HEK293 (cell line): Measurements from ENCODE around the gene NISCH.

Source experiments
- IKZF3 ChIP-seq: fragments of 450-650 bp; IDR thresholded peaks from 2 replicates; pipeline ENCODE4 v1.5.0; 2018; ENCODE audit warnings: missing biosample characterization, mild to moderate bottlenecking, missing genetic modification characterization, moderate library complexity
- MEIS1 ChIP-seq: sonication (generic); formaldehyde crosslinking; IDR thresholded peaks from 2 replicates; pipeline ENCODE4 v1.8.1; 2022; ENCODE audit warnings: missing genetic modification reagents, mild to moderate bottlenecking, borderline replicate concordance
- ZBTB17 ChIP-seq: fragments of 450-650 bp; formaldehyde crosslinking; IDR thresholded peaks from 2 replicates; pipeline ENCODE4 v1.5.1; 2016; ENCODE audit warnings: missing biosample characterization, missing genetic modification characterization
- ZBTB8A ChIP-seq: fragments of 450-650 bp; formaldehyde crosslinking; IDR thresholded peaks from 2 replicates; pipeline ENCODE4 v1.5.1; 2016; ENCODE audit warnings: missing biosample characterization, missing genetic modification characterization
- ZNF112 ChIP-seq: fragments of 450-650 bp; formaldehyde crosslinking; IDR thresholded peaks from 2 replicates; pipeline ENCODE4 v1.5.0; 2017; ENCODE audit warnings: missing biosample characterization, missing genetic modification characterization
- ZNF133 ChIP-seq: fragments of 450-650 bp; formaldehyde crosslinking; IDR thresholded peaks from 2 replicates; pipeline ENCODE4 v1.5.1; 2016; ENCODE audit warnings: missing biosample characterization, missing genetic modification characterization
- ZNF174 ChIP-seq: fragments of 450-650 bp; formaldehyde crosslinking; IDR thresholded peaks from 2 replicates; pipeline ENCODE4 v1.5.0; 2017; ENCODE audit warnings: missing biosample characterization, mild to moderate bottlenecking, missing genetic modification characterization
- ZNF175 ChIP-seq: fragments of 450-650 bp; formaldehyde crosslinking; IDR thresholded peaks from 2 replicates; pipeline ENCODE4 v1.5.1; 2016; ENCODE audit warnings: missing biosample characterization, missing genetic modification characterization
- ZNF2 ChIP-seq: fragments of 450-650 bp; formaldehyde crosslinking; IDR thresholded peaks from 2 replicates; pipeline ENCODE4 v1.5.1; 2016; ENCODE audit warnings: missing biosample characterization, missing genetic modification characterization
- ZNF214 ChIP-seq: fragments of 450-650 bp; formaldehyde crosslinking; IDR thresholded peaks from 2 replicates; pipeline ENCODE4 v1.5.1; 2017; ENCODE audit warnings: missing biosample characterization, mild to moderate bottlenecking, missing genetic modification characterization, borderline replicate concordance
- ZNF335 ChIP-seq: fragments of 450-650 bp; formaldehyde crosslinking; conservative IDR thresholded peaks from 2 replicates; pipeline ENCODE4 v1.5.1; 2016; ENCODE audit warnings: missing biosample characterization, missing genetic modification characterization
- ZNF473 ChIP-seq: fragments of 450-650 bp; formaldehyde crosslinking; IDR thresholded peaks from 2 replicates; pipeline ENCODE4 v1.5.1; 2017; ENCODE audit warnings: missing biosample characterization, missing genetic modification characterization
- ZNF561 ChIP-seq: fragments of 450-650 bp; IDR thresholded peaks from 2 replicates; pipeline ENCODE4 v1.5.1; 2018; ENCODE audit warnings: missing biosample characterization, missing genetic modification characterization, borderline replicate concordance
- ZNF580 ChIP-seq: fragments of 450-650 bp; formaldehyde crosslinking; IDR thresholded peaks from 2 replicates; pipeline ENCODE4 v1.5.1; 2016; ENCODE audit warnings: missing biosample characterization, missing genetic modification characterization
- ZNF596 ChIP-seq: fragments of 450-650 bp; IDR thresholded peaks from 2 replicates; pipeline ENCODE4 v1.5.0; 2018; ENCODE audit warnings: missing biosample characterization, mild to moderate bottlenecking, missing genetic modification characterization, moderate library complexity
- ZNF623 ChIP-seq: fragments of 450-650 bp; formaldehyde crosslinking; IDR thresholded peaks from 2 replicates; pipeline ENCODE4 v1.5.1; 2016; ENCODE audit warnings: missing biosample characterization, missing genetic modification characterization
- ZNF629 ChIP-seq: fragments of 450-650 bp; formaldehyde crosslinking; IDR thresholded peaks from 2 replicates; pipeline ENCODE4 v1.5.1; 2017; ENCODE audit warnings: missing biosample characterization, missing genetic modification characterization
- ZNF658 ChIP-seq: fragments of 450-650 bp; formaldehyde crosslinking; IDR thresholded peaks from 2 replicates; pipeline ENCODE4; 2016; ENCODE audit warnings: missing biosample characterization, missing genetic modification characterization
- ZNF768 ChIP-seq: fragments of 450-650 bp; formaldehyde crosslinking; IDR thresholded peaks from 2 replicates; pipeline ENCODE4 v1.5.1; 2018; ENCODE audit warnings: missing biosample characterization, mild to moderate bottlenecking, missing genetic modification characterization
- ZNF777 ChIP-seq: fragments of 450-650 bp; formaldehyde crosslinking; IDR thresholded peaks from 2 replicates; pipeline ENCODE4 v1.5.1; 2017; ENCODE audit warnings: missing biosample characterization, missing genetic modification characterization, borderline replicate concordance
- ZNF792 ChIP-seq: fragments of 450-650 bp; formaldehyde crosslinking; IDR thresholded peaks from 2 replicates; pipeline ENCODE4 v1.5.1; 2016; ENCODE audit warnings: missing biosample characterization, missing genetic modification characterization
- ZSCAN16 ChIP-seq: fragments of 450-650 bp; formaldehyde crosslinking; IDR thresholded peaks from 2 replicates; pipeline ENCODE4 v1.5.1; 2016; ENCODE audit warnings: missing biosample characterization, missing genetic modification characterization
- ZSCAN18 ChIP-seq: fragments of 450-650 bp; formaldehyde crosslinking; IDR thresholded peaks from 2 replicates; pipeline ENCODE4 v1.5.1; 2016; ENCODE audit warnings: missing biosample characterization, missing genetic modification characterization
- ZSCAN23 ChIP-seq: fragments of 450-650 bp; formaldehyde crosslinking; IDR thresholded peaks from 2 replicates; pipeline ENCODE4 v1.5.1; 2016; ENCODE audit warnings: missing biosample characterization, missing genetic modification characterization
- TF ChIP-seq, protein P1 (sequence below): fragments of 450-650 bp; formaldehyde crosslinking; IDR thresholded peaks from 2 replicates; pipeline ENCODE4 v1.5.1; 2016; ENCODE audit warnings: missing biosample characterization, missing genetic modification characterization
- TF ChIP-seq, protein P2 (sequence below): fragments of 450-650 bp; IDR thresholded peaks from 2 replicates; pipeline ENCODE4 v1.5.1; 2018; ENCODE audit warnings: missing biosample characterization, missing genetic modification characterization
- TF ChIP-seq, protein P3 (sequence below): fragments of 450-650 bp; formaldehyde crosslinking; IDR thresholded peaks from 2 replicates; pipeline ENCODE4 v1.5.1; 2016; ENCODE audit warnings: missing biosample characterization, missing genetic modification characterization
- TF ChIP-seq, protein P4 (sequence below): fragments of 450-650 bp; formaldehyde crosslinking; IDR thresholded peaks from 2 replicates; pipeline ENCODE4; 2016; ENCODE audit warnings: missing biosample characterization, missing genetic modification characterization
- TF ChIP-seq, protein P5 (sequence below): fragments of 450-650 bp; formaldehyde crosslinking; IDR thresholded peaks from 2 replicates; pipeline ENCODE4 v1.5.1; 2017; ENCODE audit warnings: missing biosample characterization, missing genetic modification characterization
- TF ChIP-seq, protein P6 (sequence below): fragments of 450-650 bp; formaldehyde crosslinking; IDR thresholded peaks from 2 replicates; pipeline ENCODE4 v1.5.1; 2016; ENCODE audit warnings: missing biosample characterization, missing genetic modification characterization

NISCH gene

GRCh38 chr3:52456169-52456799 is 880 bp downstream of the NISCH start (continued):
- TF ChIP-seq ZSCAN16: no peak
- TF ChIP-seq, protein P1, sequence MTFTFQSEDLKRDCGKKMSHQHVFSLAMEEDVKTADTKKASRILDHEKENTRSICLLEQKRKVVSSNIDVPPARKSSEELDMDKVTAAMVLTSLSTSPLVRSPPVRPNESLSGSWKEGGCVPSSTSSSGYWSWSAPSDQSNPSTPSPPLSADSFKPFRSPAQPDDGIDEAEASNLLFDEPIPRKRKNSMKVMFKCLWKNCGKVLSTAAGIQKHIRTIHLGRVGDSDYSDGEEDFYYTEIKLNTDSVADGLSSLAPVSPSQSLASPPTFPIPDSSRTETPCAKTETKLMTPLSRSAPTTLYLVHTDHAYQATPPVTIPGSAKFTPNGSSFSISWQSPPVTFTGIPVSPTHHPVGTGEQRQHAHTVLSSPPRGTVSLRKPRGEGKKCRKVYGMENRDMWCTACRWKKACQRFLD (tag by site-specific recombination): no peak
- TF ChIP-seq ZNF580: no peak
- peak; percentile 93 for TF ChIP-seq ZBTB17 (tag by site-specific recombination)
- TF ChIP-seq ZNF133: no peak
- TF ChIP-seq ZNF561 (tag by site-specific recombination): no peak
- no peak for TF ChIP-seq ZNF2
- no peak for TF ChIP-seq ZNF473 (tag by site-specific recombination)
- no peak for TF ChIP-seq ZNF112 (tag by site-specific recombination)
- no peak for TF ChIP-seq ZNF596 (tag by site-specific recombination)
- TF ChIP-seq ZNF777 (tag by site-specific recombination): no peak
- TF ChIP-seq ZBTB8A (tag by site-specific recombination): no peak
- no peak for TF ChIP-seq ZNF214 (tag by site-specific recombination)
- no peak for TF ChIP-seq ZNF629
- no peak for TF ChIP-seq MEIS1 (CRISPR knock-in tag)
- TF ChIP-seq IKZF3 (tag by site-specific recombination): no peak
- no peak for TF ChIP-seq ZNF658
- TF ChIP-seq, protein P2, sequence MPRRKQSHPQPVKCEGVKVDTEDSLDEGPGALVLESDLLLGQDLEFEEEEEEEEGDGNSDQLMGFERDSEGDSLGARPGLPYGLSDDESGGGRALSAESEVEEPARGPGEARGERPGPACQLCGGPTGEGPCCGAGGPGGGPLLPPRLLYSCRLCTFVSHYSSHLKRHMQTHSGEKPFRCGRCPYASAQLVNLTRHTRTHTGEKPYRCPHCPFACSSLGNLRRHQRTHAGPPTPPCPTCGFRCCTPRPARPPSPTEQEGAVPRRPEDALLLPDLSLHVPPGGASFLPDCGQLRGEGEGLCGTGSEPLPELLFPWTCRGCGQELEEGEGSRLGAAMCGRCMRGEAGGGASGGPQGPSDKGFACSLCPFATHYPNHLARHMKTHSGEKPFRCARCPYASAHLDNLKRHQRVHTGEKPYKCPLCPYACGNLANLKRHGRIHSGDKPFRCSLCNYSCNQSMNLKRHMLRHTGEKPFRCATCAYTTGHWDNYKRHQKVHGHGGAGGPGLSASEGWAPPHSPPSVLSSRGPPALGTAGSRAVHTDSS (tag by site-specific recombination): no peak
- TF ChIP-seq, protein P3, sequence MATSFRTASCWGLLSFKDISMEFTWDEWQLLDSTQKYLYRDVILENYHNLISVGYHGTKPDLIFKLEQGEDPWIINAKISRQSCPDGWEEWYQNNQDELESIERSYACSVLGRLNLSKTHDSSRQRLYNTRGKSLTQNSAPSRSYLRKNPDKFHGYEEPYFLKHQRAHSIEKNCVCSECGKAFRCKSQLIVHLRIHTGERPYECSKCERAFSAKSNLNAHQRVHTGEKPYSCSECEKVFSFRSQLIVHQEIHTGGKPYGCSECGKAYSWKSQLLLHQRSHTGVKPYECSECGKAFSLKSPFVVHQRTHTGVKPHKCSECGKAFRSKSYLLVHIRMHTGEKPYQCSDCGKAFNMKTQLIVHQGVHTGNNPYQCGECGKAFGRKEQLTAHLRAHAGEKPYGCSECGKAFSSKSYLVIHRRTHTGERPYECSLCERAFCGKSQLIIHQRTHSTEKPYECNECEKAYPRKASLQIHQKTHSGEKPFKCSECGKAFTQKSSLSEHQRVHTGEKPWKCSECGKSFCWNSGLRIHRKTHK (tag by site-specific recombination): no peak
- no peak for TF ChIP-seq ZNF768 (tag by site-specific recombination)
- TF ChIP-seq ZNF174 (tag by site-specific recombination): no peak
- TF ChIP-seq, protein P4, sequence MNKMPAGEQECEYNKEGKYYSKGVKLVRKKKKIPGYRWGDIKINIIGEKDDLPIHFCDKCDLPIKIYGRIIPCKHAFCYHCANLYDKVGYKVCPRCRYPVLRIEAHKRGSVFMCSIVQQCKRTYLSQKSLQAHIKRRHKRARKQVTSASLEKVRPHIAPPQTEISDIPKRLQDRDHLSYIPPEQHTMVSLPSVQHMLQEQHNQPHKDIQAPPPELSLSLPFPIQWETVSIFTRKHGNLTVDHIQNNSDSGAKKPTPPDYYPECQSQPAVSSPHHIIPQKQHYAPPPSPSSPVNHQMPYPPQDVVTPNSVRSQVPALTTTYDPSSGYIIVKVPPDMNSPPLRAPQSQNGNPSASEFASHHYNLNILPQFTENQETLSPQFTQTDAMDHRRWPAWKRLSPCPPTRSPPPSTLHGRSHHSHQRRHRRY (tag by site-specific recombination): no peak
- TF ChIP-seq ZNF175 (tag by site-specific recombination): no peak
- no peak for TF ChIP-seq ZSCAN18 (tag by site-specific recombination)
- TF ChIP-seq, protein P5, sequence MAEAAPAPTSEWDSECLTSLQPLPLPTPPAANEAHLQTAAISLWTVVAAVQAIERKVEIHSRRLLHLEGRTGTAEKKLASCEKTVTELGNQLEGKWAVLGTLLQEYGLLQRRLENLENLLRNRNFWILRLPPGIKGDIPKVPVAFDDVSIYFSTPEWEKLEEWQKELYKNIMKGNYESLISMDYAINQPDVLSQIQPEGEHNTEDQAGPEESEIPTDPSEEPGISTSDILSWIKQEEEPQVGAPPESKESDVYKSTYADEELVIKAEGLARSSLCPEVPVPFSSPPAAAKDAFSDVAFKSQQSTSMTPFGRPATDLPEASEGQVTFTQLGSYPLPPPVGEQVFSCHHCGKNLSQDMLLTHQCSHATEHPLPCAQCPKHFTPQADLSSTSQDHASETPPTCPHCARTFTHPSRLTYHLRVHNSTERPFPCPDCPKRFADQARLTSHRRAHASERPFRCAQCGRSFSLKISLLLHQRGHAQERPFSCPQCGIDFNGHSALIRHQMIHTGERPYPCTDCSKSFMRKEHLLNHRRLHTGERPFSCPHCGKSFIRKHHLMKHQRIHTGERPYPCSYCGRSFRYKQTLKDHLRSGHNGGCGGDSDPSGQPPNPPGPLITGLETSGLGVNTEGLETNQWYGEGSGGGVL (tag by site-specific recombination): peak; percentile 56
- TF ChIP-seq, protein P6, sequence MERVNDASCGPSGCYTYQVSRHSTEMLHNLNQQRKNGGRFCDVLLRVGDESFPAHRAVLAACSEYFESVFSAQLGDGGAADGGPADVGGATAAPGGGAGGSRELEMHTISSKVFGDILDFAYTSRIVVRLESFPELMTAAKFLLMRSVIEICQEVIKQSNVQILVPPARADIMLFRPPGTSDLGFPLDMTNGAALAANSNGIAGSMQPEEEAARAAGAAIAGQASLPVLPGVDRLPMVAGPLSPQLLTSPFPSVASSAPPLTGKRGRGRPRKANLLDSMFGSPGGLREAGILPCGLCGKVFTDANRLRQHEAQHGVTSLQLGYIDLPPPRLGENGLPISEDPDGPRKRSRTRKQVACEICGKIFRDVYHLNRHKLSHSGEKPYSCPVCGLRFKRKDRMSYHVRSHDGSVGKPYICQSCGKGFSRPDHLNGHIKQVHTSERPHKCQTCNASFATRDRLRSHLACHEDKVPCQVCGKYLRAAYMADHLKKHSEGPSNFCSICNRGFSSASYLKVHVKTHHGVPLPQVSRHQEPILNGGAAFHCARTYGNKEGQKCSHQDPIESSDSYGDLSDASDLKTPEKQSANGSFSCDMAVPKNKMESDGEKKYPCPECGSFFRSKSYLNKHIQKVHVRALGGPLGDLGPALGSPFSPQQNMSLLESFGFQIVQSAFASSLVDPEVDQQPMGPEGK: peak; percentile 9; the same call in 1 of the 2 replicates
- no peak for TF ChIP-seq ZNF792 (tag by site-specific recombination)
- no peak for TF ChIP-seq ZSCAN23
- TF ChIP-seq ZNF623 (tag by site-specific recombination): no peak
- TF ChIP-seq ZNF335 (tag by site-specific recombination): peak; percentile 67
